Heart left ventricle (tissue), 13 donors: ENCODE results near the gene DLGAP1.

Source experiments
- POLR2A ChIP-seq, 2 donors: fragments of 450-650 bp; IDR thresholded peaks; one replicate each; pipeline ENCODE4 v1.6.1; 2017; ENCODE audit warnings: antibody characterized with exemption in 2 of 2, mild to moderate bottlenecking in 2 of 2, moderate library complexity in 2 of 2
- TF ChIP-seq, protein P1 (sequence below), 12 donors: fragments of 200-600 bp; sonication (generic) in 4 of 12; IDR thresholded peaks; one replicate each; pipeline versions ENCODE4 v1.5.0 to v1.8.0; 2018 to 2022; ENCODE audit warnings: antibody characterized with exemption in 12 of 12, mild to moderate bottlenecking in 5 of 12
- donor health status: ischemic (EF 13 %, LVEDD 7.1; RV severe dilation, severe dysfunction).
- donor health status: DM: no; HTN: yes; CAD: no.
- donor health status: DM: no; HTN: no; CAD: no.
- donor health status: ischemic (EF 25% LVEDD 6.9; RV normal size, moderate dysfunction).
- donor health status: ischemic (EF 25% LVEDD 5.7; RV mildly dilated, moderate dysfunction).
- donor health status: ischemic (EF 35%, LVEDD 5.7; RV mildly dilated, moderate dysfunction).
- donor health status: nonischemic (EF 11% LVEDD 7.7; RV severe dilation, severe dysfunction).
- donor health status: DM: yes; HTN: yes; CAD: no.
- donor health status: PGD.
- donor health status: ischemic (EF 29% LVEDD 5.4; RV normal size, mild dysfunction).
- donor health status: nonischemic (EF 23%, LVEDD 6.1; RV moderate dilation, normal function).

DNA sequence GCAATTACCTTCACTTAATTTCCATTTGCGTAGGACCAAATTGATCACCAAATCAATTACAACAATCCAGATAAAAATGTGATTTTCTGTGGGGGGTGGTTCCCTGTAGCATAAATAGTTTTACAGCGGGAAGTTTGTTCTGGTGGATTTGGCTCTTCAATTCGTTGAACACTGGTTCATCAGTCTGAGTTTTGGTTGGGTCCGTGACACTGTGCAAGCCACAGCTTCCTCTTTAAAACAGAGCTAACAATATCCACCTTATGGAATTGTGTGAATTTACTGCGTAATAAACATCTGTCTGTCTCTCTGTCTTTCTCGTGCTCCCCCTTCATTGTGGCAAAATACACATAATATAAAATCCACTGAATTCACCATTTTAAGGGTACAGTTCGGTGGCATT is 694.4 kb downstream of the DLGAP1 start:
- TF ChIP-seq, protein P1, sequence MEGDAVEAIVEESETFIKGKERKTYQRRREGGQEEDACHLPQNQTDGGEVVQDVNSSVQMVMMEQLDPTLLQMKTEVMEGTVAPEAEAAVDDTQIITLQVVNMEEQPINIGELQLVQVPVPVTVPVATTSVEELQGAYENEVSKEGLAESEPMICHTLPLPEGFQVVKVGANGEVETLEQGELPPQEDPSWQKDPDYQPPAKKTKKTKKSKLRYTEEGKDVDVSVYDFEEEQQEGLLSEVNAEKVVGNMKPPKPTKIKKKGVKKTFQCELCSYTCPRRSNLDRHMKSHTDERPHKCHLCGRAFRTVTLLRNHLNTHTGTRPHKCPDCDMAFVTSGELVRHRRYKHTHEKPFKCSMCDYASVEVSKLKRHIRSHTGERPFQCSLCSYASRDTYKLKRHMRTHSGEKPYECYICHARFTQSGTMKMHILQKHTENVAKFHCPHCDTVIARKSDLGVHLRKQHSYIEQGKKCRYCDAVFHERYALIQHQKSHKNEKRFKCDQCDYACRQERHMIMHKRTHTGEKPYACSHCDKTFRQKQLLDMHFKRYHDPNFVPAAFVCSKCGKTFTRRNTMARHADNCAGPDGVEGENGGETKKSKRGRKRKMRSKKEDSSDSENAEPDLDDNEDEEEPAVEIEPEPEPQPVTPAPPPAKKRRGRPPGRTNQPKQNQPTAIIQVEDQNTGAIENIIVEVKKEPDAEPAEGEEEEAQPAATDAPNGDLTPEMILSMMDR (IDR thresholded peaks at IDR 0.05) = no peak
- TF ChIP-seq POLR2A (IDR thresholded peaks at IDR 0.05) = no peak
